Dedifferentiated amniotic fluid mesenchymal stem cell (primary cell): Measurements from ENCODE around the gene ZNF121.
"Not testable (repeated sequence)": the region's sequence is repeated elsewhere in the genome, so short reads cannot be mapped to it uniquely, and the experiment has no call there.

ENCODE experiments used
- DNase-seq: peaks from one replicate; pipeline ENCODE4 v3.0.0-alpha.2; 2016; ENCODE audit errors: extremely low spot score

ZNF121 gene

DNA sequence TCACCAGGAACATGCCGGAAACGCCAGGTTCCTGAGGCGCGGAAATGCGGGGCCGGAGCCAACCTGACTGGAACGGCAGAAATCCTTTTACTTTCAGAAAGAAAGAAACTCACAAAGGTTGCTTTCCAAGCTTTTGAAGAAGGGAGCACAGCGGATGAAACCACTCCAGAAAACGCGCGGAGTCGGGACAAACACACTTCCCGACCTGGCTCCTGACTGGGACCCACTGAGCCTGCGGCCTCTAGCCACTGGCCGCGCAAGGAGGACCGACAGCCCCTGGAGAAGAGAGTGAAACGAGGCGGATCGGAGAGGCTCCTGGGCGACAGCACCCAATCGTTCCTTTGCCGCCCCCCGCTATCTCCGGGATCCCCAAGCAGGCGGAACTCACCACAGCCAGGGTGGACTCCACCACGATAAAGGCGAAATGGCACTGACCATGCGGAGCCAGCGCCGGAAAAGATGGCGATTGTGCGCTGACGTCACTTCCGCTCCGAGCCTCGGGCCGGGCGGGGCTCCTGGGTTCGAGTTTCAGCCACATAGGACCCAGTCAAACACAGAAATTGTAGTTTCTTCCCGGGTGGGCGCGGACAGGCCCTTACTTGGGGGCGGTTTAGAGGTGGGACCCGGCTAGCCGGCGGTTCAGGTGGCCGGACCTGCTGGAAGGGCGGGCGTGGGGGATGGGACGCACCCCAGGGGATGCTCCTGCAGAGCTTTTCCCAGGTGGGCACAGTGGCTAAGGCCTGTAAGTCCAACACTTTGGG is at the start of gene ZNF121:
TSS of gene ZNF121 (minus strand) at position 432 of the 761 bp plus-strand sequence. CDS start 16,407 bp downstream, outside the sequence.
- DNase-seq, result peak; percentile 83

DNA sequence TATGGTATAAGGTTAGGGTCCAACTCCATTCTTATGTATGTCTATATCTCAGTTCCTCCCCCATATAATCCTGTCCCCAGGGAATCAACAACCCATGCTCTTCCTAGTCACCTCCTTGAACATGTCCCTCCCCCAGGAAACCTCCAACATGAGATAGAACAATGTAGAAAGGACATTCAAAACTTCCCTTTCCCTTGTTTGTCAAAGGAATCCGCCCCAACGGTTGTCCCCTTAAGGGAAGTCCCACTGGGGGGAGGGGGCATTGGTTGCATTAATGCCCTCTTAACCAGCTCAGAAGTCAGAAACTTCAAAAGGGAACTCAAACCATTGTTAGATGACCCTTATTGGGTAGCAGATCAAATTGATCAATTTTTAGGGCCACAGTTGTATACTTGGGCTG is 43.6 kb upstream of the ZNF121 start:
- DNase-seq, result no peak

DNA sequence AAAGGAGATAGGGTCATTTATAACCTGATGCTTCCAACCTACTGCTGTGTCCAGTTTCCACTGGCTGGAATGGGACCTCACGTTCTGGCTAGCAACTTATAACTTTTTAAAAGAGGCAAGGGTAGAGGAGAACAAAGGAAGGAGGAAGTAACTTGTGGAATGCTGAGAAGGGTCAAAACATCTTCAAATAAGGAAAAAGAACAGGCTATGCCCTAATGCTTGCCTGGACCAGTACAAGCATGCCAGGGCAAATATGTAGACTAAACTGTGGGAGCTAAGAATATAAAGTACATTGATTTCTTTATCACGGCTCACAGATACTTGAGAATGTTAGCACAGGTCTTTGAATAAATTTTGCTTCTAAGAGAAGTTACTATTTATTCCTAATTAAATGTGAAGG is 38.2 kb upstream of the ZNF121 start:
- DNase-seq, result no peak

DNA sequence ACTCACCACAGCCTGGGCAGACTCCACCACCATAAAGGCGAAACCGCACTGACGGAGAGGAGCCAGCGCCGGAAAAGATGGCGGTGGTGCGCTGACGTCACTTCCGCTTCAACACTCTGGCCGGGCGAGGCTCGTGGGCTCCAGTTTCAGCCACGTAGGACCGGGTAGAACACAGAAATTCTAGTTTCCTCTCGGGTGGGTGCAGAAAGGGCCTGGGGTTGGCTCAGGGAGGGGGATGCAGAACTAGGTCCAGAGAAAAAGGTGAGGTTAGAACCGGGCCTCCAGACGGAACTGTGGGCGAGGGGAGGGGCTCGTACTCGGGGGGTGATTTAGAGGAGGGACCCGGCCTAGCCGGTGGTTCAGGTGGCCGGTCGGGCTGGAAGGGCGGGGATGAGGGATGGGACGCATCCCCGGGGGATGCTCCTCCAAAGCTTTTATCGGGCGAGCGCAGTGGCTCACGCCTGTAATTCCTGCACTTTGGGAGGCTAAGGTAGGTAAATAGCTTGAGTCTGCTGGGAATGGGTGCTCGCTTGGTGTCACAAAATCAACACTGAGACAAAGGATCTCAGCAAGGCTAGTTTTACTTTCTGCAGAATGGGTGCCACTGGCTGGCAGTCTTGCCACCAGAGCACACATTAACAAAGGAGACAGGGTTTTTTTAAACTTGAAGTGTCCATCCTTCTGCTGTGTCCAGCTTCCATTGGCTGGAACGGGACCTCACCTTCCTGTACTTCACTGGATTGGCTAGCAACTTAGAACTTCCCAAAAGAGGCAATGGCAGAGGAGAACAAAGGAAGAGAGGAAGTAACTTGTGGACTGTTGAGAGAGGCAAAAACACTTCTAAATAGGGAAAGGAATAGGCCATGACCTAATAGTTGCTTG is 37.1 kb upstream of the ZNF121 start, which contains the start of gene ZNF561:
TSS of gene ZNF561 (minus strand) at position 77 of the 882 bp plus-strand sequence. CDS start 1,776 bp downstream, outside the sequence.
- peak; percentile 84 for DNase-seq

- no peak for DNase-seq
Measured at GRCh38 chr19:9620842-9621155, 36.5 kb upstream of the ZNF121 start.

DNA sequence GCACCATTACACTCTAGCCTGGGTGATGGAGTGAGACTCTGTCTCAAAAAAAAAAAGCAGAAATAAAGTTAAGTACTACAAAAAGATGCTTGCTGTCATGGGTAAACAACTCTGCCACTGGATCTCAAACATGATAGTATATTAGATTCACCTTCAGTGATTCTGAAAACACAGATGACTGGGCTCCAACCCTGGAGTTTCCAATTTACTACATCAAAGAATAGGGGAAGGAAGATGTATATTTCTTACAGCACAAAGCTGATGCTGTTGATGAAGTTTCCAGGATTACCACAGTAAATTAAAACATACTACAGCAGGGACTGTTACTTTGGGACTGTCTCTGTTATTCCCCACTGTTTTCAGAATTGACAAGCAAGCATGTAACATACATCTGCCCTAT is 31.5 kb upstream of the ZNF121 start:
- DNase-seq, result no peak

DNA sequence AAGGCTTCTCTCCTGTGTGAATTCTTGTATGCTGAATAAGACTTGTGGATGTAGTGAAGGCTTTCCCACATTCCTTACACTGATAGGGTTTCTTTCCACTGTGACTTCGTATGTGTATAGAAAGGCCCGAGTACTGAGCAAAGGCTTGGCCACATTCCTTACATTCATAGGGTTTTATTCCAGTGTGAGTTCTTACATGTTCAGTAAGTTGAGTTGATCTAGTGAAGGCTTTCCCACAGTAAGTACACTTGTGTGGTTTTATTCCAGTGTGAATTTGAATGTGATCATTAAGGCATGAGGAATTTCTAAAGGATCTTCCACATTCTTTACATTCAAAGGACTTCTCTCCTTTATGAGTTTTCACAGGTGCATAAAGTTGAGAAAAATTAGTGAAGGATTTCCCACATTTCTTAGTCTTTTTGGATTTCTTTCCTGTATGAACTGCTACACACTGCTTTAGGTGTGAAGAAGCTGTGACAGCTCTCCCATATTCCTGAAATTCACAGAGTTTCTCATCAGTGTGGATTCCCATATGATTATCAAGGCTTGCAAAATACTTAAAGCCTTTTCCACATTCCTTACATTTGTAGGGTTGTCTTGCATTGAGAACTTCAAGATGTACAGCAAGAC is 26.3 kb upstream of the ZNF121 start:
- DNase-seq, result no peak

GRCh38 chr19:9608912-9609311 is 24.6 kb upstream of the ZNF121 start:
- DNase-seq, result no peak

GRCh38 chr19:9597027-9597426 is 12.7 kb upstream of the ZNF121 start:
- peak; percentile 47 for DNase-seq

DNA sequence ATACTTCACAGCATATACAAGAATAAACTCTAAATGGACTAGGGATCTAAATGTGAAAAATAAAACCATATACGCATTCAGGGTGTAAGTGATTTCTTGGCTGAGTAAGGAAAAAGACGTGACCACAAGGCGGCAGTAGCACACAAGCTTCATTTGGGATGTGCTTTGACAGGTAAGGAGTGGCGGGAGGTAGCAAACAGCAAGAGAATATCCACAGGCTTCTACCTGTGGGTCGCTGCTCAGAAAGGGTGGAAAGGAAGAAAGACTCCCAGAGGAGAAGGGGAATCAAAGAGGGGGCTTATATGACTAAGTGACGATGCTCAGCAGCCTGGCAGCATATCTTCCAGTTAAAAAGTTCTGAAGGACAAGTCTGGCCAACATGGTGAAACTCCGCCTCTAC is 2.5 kb upstream of the ZNF121 start:
- DNase-seq, result peak; percentile 57

DNA sequence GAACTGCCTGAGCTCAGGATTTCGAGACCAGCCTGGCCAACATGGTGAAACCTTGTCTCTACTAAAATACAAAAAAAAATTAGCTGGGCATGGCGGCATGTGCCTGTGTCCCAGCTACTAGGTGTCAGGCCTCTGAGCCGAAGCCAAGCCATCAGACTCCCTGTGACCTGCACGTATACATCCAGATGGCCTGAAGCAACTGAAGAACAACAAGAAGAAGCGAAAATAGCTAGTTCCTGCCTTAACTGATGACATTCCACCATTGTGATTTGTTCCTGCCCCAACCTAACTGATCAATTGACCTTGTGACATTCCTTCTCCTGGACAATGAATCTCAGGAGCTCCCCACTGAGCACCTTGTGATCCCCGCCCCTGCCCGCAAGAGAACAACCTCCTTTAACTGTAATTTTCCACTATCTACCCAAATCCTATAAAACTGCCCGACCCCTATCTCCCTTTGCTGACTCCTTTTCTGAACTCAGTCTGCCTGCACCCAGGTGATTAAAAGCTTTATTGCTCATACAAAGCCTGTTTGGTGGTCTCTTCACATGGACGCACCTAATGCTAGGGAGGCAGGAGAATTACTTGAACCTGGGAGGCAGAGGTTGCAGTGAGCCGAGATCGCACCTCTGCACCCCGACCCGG is 2.1 kb downstream of the ZNF121 start:
- not testable (repeated sequence) for DNase-seq

DNA sequence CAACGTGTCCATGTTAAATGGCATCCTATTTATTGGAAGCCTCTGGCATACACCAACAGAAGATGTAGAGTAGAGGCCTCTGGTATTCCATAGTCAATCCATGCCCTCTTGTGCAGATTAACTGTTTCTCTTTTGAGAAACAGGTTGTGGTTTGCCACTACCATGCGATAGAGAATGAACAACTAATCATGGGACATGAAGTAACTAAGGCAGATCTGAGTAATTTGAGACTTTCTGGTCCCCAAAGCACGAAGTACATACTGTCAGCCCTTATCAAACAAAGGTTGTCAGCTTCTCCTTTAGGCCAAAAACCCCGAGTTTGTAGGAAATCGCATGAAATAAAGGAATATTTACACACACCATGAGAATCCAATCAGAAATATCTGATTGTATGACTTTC is 3.6 kb downstream of the ZNF121 start:
- no peak for DNase-seq

GRCh38 chr19:9570255-9570654 is 14.0 kb downstream of the ZNF121 start:
- DNase-seq, result no peak

GRCh38 chr19:9566729-9567128 is 17.6 kb downstream of the ZNF121 start:
- no peak for DNase-seq

DNA sequence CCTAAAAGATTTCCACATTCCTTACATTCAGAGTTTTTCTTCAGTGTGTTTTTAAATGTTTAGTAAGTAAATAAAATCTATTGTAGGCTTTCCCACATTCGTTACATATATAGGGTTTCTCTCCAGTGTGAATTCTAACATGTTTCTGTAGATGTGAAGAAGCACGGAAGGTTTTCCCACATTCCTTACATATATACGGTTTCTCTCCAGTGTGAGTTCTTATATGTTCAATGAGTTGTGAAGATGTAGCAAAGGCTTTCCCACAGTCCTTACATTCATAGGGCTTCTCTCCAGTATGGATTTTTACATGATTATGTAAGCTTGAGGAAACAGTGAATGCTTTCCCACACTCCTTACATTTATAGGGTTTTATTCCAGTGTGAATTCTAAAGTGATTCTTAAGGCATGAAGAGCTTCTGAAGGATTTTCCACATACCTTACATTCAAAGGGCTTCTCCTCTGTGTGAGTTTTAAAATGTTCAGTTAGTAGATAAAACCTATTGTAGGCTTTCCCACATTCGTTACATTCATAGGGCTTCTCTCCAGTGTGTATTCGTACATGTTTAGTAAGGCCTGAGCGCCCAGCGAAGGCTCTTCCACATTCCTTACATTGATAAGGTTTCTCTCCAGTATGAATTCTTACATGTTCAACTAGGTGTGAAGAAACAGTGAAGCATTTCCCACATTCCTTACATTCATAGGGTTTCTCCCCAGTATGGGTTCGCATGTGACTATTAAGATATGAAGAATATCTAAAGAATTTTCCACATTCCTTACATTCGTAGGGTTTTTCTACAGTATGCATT is 18.2 kb downstream of the ZNF121 start:
- DNase-seq, result no peak

DNA sequence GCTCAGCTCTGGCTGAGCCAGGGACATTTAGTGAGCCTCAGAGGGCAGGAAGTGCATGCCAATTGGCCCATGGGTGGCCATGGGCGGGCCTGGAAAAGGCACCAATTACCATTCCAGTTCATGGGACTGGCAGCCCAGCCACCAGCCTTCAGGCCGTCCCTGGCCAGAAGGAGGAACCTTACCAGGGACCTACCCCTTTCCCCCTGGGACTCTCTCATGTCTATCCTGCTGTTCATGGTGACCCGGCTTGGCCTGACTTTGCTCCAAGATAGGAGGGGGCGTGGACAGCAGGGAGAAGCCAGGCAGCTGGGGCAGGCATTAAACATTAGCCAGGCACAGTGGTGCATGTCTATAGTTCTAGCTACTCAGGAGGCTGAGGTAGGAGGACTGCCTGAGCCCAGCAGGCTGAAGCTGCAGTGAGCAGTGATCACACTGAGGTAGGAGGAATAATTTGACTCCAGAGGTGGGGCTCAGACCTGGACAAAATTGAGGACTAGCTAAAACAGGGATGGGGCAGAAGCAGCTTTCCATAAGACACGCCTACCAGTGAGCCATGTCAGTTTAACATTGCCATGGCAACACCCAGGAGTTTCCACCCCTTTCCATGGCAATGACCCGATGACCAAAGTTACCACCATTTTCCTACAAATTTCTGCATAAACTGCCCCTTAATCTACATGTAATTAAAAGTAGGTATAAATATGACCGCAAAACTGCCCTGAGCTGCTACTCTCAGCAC is 31.6 kb downstream of the ZNF121 start:
- no peak for DNase-seq

- no peak for DNase-seq
Measured at GRCh38 chr19:9547870-9548269, 36.4 kb downstream of the ZNF121 start.

DNA sequence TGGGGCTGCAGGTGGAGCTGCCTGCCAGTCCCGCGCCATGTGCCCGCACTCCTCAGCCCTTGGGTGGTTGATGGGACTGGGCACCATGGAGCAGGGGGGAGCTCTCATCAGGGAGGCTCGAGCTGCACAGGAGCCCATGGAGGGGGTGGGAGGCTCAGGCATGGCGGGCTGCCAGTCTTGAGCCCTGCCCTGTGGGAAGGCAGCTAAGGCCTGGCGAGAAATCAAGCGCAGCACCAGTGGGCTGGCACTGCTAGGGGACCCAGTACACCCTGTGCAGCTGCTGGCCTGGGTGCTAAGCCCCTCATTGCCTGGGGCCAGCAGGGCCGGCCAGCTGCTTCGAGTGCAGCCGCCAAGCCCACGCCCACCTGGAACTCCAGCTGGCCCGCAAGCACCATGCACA is 43.0 kb downstream of the ZNF121 start:
- not testable (repeated sequence) for DNase-seq

DNA sequence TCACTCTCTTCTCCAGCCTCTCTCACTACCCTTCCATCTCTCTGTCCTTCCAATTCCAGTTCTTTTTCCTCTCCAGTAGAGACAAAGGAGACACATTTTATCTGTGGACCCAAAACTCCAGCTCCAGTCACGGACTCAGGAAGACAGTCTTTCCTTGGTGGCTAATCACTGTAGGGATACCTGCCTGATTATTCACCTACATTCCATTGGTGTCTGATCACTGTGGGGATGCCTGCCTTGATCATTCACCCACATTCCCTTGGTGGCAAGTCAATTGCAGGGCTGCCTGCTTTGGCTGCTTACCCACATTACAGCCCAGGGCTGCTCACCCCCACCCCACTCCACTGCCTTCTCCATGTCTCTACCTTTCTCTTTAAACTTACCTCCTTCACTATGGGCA is 44.4 kb downstream of the ZNF121 start:
- DNase-seq, result not testable (repeated sequence)

DNA sequence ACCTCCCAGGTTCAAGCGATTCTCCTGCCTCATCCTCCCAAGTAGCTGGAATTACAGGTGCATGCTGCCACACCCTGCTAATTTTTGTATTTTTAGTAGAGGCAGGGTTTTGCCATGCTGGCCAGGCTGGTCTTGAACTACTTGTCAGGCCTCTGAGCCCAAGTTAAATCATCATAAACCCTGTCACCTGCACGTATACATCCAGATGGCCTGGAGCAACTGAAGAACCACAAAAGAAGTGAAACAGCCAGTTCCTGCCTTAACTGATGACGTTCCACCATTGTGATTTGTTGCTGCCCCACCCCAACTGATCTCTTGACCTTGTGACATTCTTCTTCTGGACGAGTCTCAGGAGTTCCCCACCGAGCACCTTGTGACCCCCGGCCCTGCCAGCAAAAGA is 45.1 kb downstream of the ZNF121 start:
- DNase-seq, result not testable (repeated sequence)
